Stimulated activated CD8-positive, alpha-beta memory T cell treated with anti-CD3 and anti-CD28 coated beads, Interleukin-7, amount 100 ng/mL, for 1 hour (primary cell): Measurements from ENCODE around the gene OR14A16.

ENCODE experiments used
- DNase-seq, 2 donors: peaks; one replicate each; pipeline ENCODE4 v3.0.0-alpha.2; 2020; ENCODE audit warnings: low read depth in 2 of 2

Gene OR14A16, protein sequence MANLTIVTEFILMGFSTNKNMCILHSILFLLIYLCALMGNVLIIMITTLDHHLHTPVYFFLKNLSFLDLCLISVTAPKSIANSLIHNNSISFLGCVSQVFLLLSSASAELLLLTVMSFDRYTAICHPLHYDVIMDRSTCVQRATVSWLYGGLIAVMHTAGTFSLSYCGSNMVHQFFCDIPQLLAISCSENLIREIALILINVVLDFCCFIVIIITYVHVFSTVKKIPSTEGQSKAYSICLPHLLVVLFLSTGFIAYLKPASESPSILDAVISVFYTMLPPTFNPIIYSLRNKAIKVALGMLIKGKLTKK

DNA sequence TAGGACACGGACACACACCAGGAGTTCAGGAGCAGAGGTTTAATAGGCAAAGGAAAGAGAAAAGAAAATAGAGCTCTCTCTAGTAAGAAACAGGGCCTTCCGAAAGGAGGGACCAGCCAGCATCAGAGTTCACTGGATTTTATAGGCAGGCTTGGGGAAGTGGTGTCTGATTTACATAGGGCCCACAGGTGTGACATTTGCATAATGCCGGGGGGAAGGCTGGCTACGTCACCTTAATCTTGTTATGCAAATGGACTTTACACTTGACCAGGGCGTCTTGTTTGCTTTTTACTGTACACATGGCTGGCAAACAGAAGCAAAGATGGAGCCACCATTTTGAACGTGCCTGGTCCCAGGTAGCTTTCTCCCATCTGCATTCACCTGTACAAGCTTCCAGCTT is at the start of gene OR14A16:
TSS of gene OR14A16 (minus strand) at position 97 of the 400 bp plus-strand sequence. CDS start 8,390 bp downstream, outside the sequence.
- DNase-seq: no peak

DNA sequence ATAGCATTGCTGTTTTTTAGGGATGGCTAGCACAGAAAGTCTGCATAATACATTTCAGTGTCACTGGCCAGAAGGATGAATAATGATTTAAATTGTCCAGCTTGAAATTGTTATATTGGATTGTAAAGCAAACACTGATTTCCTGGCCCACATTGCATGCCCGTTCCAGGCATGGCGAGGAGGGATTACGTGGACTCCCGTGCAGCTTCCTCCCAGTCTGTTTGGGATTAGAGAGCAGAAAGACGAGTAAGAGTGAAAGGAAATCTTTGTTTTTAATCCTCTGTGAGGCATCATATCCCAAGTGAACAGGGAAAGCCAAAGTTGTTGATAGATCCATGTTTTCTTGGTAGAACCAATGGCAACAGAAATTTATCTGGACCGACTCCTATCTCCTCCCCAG is 41.5 kb upstream of the OR14A16 start:
- DNase-seq: no peak

DNA sequence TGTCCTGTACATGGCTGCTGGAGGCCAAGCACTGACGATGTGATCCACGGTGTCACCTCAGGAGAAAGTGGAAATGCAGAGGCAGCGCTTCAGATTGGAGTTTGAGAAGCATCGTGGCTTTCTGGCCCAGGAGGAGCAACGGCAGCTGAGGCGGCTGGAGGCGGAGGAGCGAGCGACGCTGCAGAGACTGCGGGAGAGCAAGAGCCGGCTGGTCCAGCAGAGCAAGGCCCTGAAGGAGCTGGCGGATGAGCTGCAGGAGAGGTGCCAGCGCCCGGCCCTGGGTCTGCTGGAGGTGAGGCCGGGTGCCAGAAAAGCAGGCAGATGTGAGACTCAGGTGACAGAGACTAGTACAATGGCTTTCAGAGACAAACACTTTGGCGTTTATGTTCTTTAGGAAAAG is 40.7 kb upstream of the OR14A16 start:
- DNase-seq: no peak

DNA sequence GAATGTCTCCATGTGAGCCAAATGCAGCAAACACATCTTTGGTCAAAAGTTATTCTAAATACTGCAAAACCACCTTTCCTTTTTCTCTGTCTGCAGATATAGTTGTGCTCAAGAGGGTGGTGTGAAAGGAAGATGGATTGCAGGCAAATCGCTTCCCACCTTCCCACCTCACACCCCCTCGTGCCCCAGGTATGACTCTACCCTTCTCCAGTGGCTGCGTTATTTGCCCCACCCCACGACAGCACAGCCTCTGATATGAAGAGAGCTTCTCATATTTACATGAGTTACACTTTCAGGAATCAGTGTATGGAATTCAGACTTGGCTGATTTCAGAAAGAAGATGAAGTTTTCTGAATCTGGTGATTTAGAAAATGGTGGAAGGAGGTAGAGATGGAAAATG is 38.8 kb upstream of the OR14A16 start:
- DNase-seq: no peak

DNA sequence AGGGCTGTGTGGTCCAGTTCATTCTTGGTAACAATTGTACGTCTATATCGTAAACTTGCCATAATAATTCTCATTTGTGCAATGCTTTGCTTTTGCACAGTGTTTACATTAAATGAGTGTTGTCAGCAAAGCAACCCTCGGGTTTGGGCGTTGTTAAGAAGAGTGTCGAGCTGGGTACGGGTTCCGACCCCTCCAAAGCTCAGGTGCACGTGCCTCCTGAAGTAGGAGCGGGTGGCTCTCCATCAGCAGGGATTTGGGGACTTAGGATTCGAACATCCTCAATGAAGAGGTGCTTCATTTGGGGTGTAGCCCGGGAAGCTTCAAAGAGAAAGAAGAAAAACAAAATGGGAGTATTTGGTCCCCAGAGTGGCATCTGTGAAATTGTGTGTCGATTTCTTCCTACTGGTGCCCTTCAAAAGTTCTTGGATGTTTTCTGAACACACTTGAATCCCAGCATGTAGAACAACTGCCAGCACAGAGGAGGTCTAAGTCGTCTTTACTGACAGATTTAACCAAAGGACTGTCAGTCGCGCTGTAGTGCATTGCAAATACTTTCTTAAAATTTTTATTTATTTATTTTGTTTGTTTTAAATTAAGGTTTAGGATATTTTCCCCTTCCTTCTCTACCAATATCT is 34.2 kb upstream of the OR14A16 start:
- DNase-seq: no peak

DNA sequence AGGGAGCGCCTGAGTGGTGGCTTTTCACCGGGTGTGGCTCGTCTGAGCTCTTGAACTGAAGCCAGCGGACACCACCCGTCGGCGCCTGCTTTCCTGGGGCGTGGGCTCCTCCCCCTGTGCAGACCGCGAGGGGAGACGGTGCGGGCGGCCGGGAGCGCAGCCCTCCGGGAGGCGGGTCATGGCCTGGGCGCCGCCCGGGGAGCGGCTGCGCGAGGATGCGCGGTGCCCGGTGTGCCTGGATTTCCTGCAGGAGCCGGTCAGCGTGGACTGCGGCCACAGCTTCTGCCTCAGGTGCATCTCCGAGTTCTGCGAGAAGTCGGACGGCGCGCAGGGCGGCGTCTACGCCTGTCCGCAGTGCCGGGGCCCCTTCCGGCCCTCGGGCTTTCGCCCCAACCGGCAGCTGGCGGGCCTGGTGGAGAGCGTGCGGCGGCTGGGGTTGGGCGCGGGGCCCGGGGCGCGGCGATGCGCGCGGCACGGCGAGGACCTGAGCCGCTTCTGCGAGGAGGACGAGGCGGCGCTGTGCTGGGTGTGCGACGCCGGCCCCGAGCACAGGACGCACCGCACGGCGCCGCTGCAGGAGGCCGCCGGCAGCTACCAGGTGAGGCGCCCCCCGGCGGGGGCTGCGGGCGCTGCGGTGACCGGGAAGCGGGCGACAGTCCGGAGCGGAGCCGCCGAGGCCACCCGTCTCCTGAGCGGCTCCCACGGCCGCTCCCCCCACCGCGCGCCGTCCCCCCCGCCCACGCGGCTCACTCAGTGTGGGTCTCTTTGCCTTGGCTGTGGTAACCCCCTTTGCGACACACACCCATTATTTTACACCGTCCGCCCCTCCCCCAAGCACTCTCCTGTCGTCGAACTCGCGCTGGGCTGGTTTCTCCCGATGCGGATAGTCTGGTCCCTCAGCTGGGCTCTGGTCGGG is 33.4 kb upstream of the OR14A16 start, which contains the start of gene TRIM58:
TSS of gene TRIM58 (plus strand) at position 119 of the 916 bp plus-strand sequence. CDS start at position 179, 60 bp downstream.
- no peak for DNase-seq

DNA sequence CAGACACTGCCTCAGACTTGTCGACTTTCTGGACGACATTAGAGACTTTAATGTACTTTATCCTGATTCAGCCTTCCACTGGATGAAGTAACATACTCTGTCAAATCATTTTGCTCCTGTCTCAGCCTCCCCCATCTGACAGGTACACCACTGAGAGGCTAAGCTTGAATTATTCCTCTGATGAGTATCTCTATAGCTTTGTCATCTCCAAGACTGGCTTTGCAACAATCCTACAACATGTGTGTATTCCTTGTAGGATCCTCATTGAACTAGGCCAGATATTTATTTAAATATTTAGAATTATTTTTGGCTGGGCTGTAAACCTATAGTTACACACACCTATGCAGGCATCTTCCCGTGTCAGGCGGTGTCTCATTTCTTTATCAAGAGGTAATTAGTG is 32.0 kb upstream of the OR14A16 start:
- DNase-seq: no peak

DNA sequence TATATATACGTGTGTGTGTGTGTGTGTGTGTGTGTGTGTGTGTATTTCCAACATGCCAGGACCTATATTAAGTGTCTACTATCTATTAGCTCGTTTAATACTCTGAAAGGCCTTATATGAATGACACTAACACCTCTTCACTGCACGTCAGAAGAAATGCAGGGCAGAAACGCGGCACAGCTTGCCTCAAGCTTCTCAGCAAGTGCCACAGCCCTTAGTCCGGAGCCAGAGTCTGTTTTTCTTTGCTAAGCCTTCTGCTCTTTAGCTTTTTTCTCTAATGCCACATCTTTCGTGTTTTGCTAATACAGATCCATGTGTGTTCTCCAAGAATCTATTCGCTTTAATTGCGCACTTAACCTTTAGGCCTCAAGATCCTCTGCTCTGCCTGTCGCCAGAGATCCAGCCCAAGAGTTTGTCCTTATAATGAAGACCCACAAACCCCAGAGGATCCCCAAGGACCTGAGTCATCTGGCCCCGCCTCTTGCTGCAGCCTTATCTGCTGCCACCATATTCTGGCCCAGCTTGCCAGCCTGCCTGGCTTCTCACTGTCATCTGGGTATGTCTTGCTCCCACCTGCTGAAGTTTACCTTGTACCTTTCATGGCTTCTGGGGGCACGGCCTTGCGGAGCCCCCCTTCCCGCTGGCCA is 31.1 kb upstream of the OR14A16 start:
- DNase-seq: no peak

DNA sequence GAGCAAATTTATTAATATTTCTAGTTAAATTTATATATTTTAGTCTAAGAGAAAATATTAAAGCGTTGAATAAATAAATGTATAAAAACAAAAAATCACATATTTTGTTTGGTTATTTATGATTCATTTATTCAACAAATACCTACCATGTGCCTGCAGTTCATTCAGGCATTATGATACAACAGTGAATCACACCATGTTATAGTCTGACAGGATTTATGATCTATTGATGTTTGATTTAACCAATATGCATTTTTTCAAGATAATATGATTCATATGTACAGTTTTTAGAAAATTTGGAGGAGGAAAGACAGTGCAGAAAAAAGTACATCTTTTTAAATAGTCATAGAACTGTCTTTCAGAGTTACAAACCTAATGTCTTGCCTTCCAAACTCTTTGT is 25.7 kb upstream of the OR14A16 start:
- DNase-seq: no peak

DNA sequence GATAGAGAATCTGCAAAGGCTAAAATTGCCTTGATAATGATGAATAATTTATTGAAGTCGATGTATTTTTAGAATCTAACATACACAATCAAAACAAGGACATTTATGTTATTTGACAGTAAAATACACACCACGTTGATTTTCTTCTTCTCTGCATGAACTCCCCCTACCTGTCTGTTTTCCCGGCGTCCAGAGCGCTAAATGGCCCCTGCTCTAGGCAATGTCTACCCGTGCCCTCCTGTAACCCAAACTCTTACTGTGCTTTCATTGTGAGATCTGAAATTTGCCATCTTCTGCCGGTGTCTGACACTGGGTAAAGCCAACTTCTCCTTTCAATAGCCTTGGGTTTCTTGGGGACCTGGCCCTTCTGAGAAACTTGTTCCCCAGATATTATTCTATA is 24.4 kb upstream of the OR14A16 start:
- no peak for DNase-seq

DNA sequence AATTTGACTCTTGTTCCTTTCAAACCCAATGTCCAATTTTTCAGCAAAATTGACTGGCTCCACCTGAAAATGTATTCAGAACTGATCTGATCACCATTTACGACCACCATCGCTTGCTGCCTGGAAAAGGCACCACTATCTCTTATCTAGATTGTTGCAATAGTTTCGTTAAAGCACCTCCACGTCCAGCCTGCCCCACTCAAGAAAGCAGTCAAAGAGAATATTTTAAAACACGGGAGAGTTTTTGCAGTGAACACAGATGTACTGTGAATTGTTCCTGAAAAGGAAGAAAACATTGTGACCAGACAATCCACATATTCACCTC is 21.7 kb upstream of the OR14A16 start:
- no peak for DNase-seq

DNA sequence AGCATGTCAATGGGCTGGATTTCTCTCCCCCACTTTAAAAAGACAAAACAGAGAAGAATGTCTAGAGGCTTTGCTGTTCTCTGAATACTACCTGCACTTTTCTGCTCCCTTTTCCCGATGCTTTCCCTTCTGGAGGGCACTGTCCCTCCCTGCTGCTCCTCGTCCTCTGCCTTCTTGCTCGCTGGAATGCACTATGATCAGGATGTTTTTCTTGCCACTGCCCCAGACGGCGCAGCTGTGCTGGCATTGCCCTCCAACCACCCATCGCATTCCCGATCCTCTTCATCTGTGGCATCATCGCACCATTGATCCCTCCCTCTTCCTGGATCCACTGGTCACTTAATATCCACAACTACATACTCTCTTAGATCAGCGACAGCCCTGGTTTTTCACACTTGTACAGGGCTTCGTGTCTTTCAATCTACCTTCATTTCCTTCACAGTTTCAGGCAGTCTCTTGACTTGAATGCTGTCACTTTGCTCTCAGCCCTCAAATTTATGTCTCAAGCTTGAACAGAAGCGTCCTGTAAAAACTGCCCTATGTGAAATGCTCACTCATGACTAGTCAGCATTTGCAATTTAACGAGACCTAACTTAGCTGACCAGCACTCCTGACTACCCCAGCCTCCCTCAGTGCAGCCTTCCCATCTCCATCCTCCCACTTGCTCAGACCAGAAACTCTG is 21.2 kb upstream of the OR14A16 start:
- no peak for DNase-seq

DNA sequence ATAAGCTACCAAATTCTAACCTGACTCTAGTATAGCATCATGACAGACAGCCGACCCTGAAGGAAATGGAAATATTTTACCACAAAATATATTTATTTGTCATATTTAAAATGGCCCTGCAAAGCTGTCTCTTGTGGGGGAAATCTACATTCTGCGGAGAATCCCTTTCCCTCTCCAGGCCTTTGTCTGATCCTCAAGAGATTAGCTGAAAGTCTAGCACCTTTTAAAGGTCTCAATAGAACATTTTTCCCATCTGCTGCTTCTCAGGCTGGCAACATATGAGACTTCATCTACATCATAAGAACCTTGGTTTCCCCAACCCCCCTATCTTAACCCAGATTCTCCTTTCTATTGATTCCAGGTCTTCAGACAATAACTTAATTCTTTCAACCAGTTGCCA is 19.5 kb upstream of the OR14A16 start:
- DNase-seq: no peak

DNA sequence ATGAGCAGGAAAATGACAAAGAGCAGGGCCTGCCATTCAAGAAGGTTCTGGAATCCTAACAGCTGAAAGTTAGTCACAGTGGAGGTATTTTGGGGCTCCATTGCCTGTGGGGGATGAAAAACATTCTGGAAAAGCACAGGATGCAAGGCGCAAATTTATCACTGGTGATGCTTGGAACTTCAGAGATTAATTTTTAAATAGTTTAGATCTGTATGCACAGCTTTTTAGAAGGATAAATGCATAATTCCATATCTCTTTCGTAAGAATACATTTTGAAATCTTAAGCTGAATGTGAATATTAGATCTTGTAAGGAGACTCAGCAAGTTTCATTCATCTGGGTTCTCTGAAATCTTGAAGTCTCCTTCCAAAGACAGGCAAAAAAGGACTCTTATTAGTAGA is 17.9 kb upstream of the OR14A16 start, which contains the start of gene OR11L1:
TSS of gene OR11L1 (minus strand) at position 101 of the 400 bp plus-strand sequence. CDS start at position 101, 0 bp downstream.
- no peak for DNase-seq

DNA sequence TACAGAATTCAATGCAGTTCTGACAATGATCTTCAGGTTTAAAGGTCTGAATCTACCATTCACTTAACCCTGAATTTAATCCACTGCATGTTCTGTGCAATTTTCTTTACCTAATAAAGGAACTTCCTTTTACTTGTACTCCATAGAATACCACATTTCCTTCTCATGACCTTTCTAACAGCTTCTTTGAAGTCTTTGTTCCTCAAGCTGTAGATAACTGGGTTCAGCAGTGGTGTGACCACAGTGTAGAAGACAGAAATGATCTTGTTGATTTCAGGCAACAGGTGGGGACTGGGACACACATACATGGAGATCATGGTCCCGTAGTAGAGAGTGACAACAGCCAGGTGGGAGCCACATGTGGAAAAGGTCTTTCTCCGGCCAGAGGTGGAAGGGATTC is 16.9 kb upstream of the OR14A16 start:
- DNase-seq: no peak

DNA sequence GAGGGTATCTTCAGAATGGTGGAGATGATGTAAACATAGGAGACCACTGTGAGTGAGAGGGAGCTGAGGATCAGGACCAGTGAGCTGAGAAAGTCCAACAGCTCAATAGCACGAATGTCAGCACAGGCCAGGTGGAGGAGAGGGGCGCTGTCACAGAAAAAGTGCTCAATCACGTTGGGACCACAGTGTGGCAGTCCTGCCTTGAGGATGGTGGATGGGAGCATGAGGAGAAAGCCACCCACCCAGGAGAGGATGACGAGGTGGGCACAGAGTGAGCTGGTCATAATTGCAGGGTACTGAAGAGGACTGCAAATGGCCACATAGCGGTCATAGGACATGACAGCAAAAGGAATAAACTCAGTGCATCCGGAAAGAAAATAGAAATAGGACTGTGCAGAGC is 9.7 kb upstream of the OR14A16 start:
- no peak for DNase-seq

DNA sequence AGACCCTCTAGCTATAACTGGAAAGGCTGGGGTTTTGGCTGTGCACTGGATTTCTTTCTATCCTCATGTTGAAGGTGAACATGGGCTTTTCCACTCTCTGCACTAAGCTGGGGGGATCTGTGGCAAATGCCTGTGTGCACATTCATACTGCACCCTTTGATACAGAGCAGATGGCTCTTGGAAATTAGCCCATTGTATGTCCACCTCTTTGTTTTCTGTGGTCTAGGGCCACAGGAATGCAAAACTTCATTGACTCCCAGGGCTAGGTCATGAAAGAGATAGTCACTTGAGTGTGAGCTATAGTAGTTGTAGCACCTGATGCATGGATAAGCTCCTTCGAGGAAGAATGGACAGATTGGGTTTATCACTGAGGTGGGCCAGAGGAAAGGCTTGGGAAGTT is 5.7 kb upstream of the OR14A16 start:
- no peak for DNase-seq

DNA sequence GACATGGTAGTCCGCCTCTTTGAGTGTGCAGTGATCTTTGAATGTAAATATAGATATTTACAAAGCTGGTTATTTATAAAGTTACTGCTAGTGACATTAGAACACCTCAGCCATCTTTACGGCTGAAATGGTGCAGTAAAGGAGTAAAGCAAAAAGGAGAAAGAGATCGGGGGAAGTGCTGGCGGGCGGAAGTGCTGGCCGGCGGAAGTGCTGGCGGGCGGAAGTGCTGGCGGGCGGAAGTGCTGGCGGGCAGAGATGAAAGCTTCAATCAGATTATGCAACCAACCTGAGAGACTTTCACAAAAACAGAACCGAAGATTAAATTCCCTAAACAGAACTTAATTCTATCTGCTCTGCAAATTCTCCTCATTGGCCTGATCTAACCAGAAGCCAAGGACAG is 1.4 kb upstream of the OR14A16 start:
- no peak for DNase-seq

DNA sequence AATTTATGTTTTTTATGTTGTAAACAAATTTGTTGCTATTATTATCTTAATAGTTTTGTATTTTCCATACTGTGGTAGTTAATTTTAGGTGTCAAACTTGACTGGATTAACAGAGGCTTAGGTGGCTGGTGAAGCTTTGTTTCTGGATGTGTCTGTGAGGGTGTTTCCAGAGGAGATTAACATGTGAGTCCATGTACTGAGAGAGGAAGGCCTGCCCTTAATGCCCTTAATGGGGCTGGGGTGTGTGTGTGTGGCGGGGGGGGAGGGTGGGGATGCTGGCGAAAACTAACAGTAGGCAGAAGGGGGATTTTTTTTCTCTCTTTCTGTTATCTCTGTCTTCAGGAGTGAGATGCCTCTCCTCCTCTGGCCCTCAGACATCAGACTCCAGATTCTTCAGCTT is 1.9 kb downstream of the OR14A16 start:
- no peak for DNase-seq

DNA sequence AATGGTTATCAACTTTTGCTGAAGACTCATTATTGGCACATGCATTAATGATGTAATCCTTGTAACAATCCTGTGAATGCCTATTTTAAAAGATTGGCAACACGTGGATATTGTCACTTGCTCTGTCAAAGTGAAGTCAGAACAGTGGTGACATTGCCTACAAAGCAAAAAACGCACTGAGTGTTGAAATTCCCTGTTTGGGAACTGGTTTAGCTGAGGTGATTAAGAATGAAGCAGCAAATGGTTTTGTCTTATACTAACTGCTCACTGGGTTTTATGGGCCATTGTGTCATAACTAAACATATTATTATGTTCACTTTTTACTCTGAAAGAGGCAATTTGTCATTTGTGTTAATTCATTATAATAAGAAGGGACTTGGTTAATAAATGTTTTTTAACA is 11.3 kb downstream of the OR14A16 start:
- DNase-seq: no peak

DNA sequence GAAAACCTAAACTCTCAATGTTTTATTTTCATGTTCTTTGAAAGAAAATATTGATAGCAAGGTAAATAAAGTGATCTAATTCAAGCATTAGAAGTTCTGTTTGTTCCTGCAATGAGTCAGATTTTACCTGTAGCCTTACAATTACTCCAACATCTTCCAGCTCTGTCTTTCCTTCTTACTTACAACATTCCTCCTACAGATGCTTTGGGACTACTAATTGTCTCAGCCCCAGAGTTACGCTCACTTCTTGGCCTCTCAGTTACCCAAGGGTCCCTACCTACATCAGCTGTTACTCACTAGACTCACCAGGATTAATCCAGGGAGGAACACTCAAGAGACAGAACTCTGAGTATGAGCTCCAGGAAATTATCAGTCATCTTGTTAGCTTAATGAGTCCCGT is 26.4 kb downstream of the OR14A16 start:
- DNase-seq: no peak
